ENCODE data around the gene MTG2. TPM values are rescaled to one million over a fixed set of nuclear protein-coding genes. Genes with fewer than 3 reads are reported as not detected.

MTG2 gene
- total and polyA plus RNA-seq, 2 experiments from 2014 or later = 11.3 to 11.7 TPM

DNA sequence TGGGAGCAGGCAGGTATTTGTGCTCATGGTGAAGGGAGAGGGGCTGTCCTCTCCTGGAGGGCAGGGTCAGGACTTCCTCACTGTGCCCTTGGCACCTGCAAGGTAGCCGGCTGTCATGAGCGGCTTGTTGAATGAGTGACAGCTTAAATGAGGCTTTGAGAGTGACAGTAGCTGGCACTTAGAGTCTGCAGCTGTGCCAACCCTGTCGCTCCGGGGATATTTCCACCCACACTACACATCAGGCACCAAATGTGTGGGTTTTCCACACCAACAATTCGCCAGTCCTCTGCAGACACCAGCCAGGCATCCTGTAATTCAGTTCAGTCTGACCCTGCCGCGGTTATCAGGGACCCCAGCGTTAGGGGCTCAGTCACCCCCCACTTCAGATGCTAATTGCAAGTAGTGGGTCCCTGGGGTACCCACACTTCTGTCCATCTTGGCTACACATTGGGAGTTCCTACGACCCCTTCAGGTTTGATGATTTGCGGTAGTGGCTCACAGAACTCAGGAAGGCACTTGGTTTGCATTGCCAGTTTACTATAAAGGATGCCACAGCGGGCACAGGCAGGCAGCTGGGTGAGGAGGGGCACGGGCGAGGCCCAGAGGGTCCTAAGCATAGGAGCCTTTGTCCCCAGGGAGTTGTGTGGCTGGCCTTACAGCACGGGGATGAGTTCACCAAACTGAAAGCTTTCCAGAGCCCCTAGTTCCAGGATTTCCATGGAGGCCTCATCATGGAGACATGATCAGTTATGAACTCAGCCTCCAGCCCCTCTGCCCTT is 9.1 kb downstream of the MTG2 start (continued):
- TF ChIP-seq, protein P1, sequence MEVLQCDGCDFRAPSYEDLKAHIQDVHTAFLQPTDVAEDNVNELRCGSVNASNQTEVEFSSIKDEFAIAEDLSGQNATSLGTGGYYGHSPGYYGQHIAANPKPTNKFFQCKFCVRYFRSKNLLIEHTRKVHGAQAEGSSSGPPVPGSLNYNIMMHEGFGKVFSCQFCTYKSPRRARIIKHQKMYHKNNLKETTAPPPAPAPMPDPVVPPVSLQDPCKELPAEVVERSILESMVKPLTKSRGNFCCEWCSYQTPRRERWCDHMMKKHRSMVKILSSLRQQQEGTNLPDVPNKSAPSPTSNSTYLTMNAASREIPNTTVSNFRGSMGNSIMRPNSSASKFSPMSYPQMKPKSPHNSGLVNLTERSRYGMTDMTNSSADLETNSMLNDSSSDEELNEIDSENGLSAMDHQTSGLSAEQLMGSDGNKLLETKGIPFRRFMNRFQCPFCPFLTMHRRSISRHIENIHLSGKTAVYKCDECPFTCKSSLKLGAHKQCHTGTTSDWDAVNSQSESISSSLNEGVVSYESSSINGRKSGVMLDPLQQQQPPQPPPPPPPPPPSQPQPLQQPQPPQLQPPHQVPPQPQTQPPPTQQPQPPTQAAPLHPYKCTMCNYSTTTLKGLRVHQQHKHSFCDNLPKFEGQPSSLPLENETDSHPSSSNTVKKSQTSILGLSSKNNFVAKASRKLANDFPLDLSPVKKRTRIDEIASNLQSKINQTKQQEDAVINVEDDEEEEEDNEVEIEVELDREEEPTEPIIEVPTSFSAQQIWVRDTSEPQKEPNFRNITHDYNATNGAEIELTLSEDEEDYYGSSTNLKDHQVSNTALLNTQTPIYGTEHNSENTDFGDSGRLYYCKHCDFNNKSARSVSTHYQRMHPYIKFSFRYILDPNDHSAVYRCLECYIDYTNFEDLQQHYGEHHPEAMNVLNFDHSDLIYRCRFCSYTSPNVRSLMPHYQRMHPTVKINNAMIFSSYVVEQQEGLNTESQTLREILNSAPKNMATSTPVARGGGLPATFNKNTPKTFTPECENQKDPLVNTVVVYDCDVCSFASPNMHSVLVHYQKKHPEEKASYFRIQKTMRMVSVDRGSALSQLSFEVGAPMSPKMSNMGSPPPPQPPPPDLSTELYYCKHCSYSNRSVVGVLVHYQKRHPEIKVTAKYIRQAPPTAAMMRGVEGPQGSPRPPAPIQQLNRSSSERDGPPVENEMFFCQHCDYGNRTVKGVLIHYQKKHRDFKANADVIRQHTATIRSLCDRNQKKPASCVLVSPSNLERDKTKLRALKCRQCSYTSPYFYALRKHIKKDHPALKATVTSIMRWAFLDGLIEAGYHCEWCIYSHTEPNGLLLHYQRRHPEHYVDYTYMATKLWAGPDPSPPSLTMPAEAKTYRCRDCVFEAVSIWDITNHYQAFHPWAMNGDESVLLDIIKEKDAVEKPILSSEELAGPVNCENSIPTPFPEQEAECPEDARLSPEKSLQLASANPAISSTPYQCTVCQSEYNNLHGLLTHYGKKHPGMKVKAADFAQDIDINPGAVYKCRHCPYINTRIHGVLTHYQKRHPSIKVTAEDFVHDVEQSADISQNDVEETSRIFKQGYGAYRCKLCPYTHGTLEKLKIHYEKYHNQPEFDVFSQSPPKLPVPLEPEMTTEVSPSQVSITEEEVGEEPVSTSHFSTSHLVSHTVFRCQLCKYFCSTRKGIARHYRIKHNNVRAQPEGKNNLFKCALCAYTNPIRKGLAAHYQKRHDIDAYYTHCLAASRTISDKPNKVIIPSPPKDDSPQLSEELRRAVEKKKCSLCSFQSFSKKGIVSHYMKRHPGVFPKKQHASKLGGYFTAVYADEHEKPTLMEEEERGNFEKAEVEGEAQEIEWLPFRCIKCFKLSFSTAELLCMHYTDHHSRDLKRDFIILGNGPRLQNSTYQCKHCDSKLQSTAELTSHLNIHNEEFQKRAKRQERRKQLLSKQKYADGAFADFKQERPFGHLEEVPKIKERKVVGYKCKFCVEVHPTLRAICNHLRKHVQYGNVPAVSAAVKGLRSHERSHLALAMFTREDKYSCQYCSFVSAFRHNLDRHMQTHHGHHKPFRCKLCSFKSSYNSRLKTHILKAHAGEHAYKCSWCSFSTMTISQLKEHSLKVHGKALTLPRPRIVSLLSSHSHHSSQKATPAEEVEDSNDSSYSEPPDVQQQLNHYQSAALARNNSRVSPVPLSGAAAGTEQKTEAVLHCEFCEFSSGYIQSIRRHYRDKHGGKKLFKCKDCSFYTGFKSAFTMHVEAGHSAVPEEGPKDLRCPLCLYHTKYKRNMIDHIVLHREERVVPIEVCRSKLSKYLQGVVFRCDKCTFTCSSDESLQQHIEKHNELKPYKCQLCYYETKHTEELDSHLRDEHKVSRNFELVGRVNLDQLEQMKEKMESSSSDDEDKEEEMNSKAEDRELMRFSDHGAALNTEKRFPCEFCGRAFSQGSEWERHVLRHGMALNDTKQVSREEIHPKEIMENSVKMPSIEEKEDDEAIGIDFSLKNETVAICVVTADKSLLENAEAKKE (CRISPR knock-in tag; IDR thresholded peaks at IDR 0.05) = no peak
- TF ChIP-seq ZNF114 (CRISPR knock-in tag; IDR thresholded peaks at IDR 0.05) = no peak
- TF ChIP-seq JUNB (IDR thresholded peaks at IDR 0.05; ENCODE audit: unreplicated experiment) = no peak
- no peak for TF ChIP-seq STAT1 (IDR thresholded peaks at IDR 0.05; ENCODE audit: unreplicated experiment)
- no peak for TF ChIP-seq EZH2phosphoT487 (IDR thresholded peaks at IDR 0.05; ENCODE audit: unreplicated experiment)
- no peak for TF ChIP-seq CREB1 (CRISPR knock-in tag; IDR thresholded peaks at IDR 0.05; ENCODE audit: low read depth)
- TF ChIP-seq, protein P2, sequence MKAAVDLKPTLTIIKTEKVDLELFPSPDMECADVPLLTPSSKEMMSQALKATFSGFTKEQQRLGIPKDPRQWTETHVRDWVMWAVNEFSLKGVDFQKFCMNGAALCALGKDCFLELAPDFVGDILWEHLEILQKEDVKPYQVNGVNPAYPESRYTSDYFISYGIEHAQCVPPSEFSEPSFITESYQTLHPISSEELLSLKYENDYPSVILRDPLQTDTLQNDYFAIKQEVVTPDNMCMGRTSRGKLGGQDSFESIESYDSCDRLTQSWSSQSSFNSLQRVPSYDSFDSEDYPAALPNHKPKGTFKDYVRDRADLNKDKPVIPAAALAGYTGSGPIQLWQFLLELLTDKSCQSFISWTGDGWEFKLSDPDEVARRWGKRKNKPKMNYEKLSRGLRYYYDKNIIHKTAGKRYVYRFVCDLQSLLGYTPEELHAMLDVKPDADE (IDR thresholded peaks at IDR 0.05) = no peak
- TF ChIP-seq EZH2 (IDR thresholded peaks at IDR 0.05; ENCODE audit: low read depth, unreplicated experiment) = no peak

DNA sequence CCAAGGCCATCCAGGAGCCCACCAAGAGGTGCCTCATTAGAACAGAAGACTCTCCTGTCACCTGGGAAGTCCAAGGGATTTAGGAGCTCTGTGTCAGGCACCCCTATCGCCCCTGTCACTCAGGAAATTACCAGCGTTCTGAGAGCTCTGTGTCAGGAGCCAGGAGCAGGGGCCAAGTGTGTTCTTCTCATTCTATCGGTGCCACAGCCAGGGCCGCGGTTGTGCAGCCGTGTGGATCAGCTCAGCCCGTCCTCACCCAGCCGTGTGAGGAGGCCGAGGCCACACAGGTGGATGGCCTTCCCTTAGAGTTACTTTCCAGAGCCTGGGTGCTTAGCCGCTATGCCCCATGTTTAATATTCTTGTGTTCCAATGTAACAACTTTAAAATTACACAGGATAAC is 9.8 kb downstream of the MTG2 start:
- DNase-seq (ENCODE audit: low spot score) (no peak), ATAC-seq (no peak)
- peaks cover 8% of the 10 kb centered on the region for H4K20me1 ChIP-seq (replicated peaks; ENCODE audit: insufficient read depth)
- H3K36me3 ChIP-seq (ENCODE audit: insufficient read depth) = no peaks in the 10 kb centered on the region; the same call in 1 of the 2 replicates
- H3K4me3 ChIP-seq = no peak overlapping the region
- H3K9me2 ChIP-seq (ENCODE audit: insufficient read depth) = no peaks in the 10 kb centered on the region
- peaks cover 24% of the 10 kb centered on the region for H3K79me2 ChIP-seq (replicated peaks; ENCODE audit: insufficient read depth)
- Mint-ChIP-seq H3K4me1 (no peaks in the 10 kb centered on the region), H3K27me3 (ENCODE audit: insufficient read depth, low read depth, poor library complexity) (peaks cover 3% of the 10 kb centered on the region), H3K4me3 (no peak overlapping the region), H3K36me3 (ENCODE audit: low read depth) (peaks cover 8% of the 10 kb centered on the region), H3K27ac (no peak overlapping the region), H3K9me3 (no peaks in the 10 kb centered on the region)
- no peak overlapping the region for H3K27ac ChIP-seq (ENCODE audit: low read depth)
- H2AFZ ChIP-seq = no peak overlapping the region
- H3K4me1 ChIP-seq (ENCODE audit: insufficient read depth) = no peaks in the 10 kb centered on the region
- no peaks in the 10 kb centered on the region for H3F3A ChIP-seq (replicated peaks; ENCODE audit: low read depth)
- H3K27me3 ChIP-seq (ENCODE audit: insufficient read depth) = no peaks in the 10 kb centered on the region
- no peak overlapping the region for H3K4me2 ChIP-seq
- TF ChIP-seq EZH2 (IDR thresholded peaks at IDR 0.05; ENCODE audit: low read depth, unreplicated experiment) (no peak), NANOG (IDR thresholded peaks at IDR 0.05; ENCODE audit: borderline replicate concordance) (no peak), JUNB (IDR thresholded peaks at IDR 0.05; ENCODE audit: unreplicated experiment) (no peak), ZNF114 (CRISPR knock-in tag; IDR thresholded peaks at IDR 0.05) (no peak)
- TF ChIP-seq, protein P3, sequence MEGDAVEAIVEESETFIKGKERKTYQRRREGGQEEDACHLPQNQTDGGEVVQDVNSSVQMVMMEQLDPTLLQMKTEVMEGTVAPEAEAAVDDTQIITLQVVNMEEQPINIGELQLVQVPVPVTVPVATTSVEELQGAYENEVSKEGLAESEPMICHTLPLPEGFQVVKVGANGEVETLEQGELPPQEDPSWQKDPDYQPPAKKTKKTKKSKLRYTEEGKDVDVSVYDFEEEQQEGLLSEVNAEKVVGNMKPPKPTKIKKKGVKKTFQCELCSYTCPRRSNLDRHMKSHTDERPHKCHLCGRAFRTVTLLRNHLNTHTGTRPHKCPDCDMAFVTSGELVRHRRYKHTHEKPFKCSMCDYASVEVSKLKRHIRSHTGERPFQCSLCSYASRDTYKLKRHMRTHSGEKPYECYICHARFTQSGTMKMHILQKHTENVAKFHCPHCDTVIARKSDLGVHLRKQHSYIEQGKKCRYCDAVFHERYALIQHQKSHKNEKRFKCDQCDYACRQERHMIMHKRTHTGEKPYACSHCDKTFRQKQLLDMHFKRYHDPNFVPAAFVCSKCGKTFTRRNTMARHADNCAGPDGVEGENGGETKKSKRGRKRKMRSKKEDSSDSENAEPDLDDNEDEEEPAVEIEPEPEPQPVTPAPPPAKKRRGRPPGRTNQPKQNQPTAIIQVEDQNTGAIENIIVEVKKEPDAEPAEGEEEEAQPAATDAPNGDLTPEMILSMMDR (conservative IDR thresholded peaks at IDR 0.05; ENCODE audit: low read depth in 2 of 2) = no peak
- TF ChIP-seq, protein P2 (IDR thresholded peaks at IDR 0.05) = no peak

Data from GM23338 (cell line).